Astrocyte (in vitro differentiated cells and primary cell): ENCODE measurements around the gene MPV17. TPM values are rescaled to one million over a fixed set of nuclear protein-coding genes. Genes with fewer than 3 reads are reported as not detected.

Experiments
- DNase-seq: peaks from one replicate; pipeline ENCODE4 v3.0.0-alpha.2; 2010; ENCODE audit warnings: low read depth
- FAIRE-seq: peaks from 2 replicates; lab custom pipeline; 2011; peaks lifted over from hg19 to GRCh38; lab: Jason Lieb, UNC
- H2AFZ ChIP-seq: 2 replicates; pipeline ENCODE4 v1.6.0; 2012; ENCODE audit warnings: low read depth, low read length, inconsistent platforms
- H3K27ac ChIP-seq: 2 replicates; pipeline ENCODE4 v1.5.1; 2011; ENCODE audit warnings: low read depth, low read length, inconsistent platforms
- H3K27me3 ChIP-seq: 2 replicates; pipeline ENCODE4 v1.6.0; 2011; ENCODE audit warnings: low read length, inconsistent platforms; ENCODE audit not compliant: insufficient read depth
- H3K36me3 ChIP-seq: 2 replicates; pipeline ENCODE4 v1.5.1; 2011; ENCODE audit warnings: low read length, inconsistent platforms; ENCODE audit not compliant: insufficient read depth
- H3K4me1 ChIP-seq: 2 replicates; pipeline ENCODE4 v1.5.1; 2011; ENCODE audit warnings: low read length, inconsistent platforms; ENCODE audit not compliant: insufficient read depth
- H3K4me2 ChIP-seq: 2 replicates; pipeline ENCODE4 v1.6.0; 2012; ENCODE audit warnings: low read length, inconsistent platforms
- H3K4me3 ChIP-seq: 2 replicates; pipeline ENCODE4 v1.5.1; 2011; ENCODE audit warnings: low read depth, mild to moderate bottlenecking, low read length, inconsistent platforms; ENCODE audit not compliant: insufficient read depth
- H3K79me2 ChIP-seq: 2 replicates; pipeline ENCODE4 v1.6.0; 2012; ENCODE audit warnings: mild to moderate bottlenecking, low read length, inconsistent platforms; ENCODE audit not compliant: insufficient read depth
- H3K9ac ChIP-seq: 2 replicates; pipeline ENCODE4 v1.6.0; 2012; ENCODE audit warnings: mild to moderate bottlenecking, low read length, inconsistent platforms
- H3K9me3 ChIP-seq: 2 replicates; pipeline ENCODE4 v1.5.1; 2012; ENCODE audit warnings: low read depth, mild to moderate bottlenecking, low read length, inconsistent platforms; ENCODE audit not compliant: insufficient read depth
- H4K20me1 ChIP-seq: 2 replicates; pipeline ENCODE4 v1.6.0; 2012; ENCODE audit warnings: low read length, inconsistent platforms; ENCODE audit not compliant: insufficient read depth
- H3K27ac Mint-ChIP-seq: one replicate; pipeline ENCODE4 v1.8.0; 2021; ENCODE audit warnings: mild to moderate bottlenecking, mixed read lengths; ENCODE audit not compliant: unreplicated experiment
- H3K27me3 Mint-ChIP-seq: one replicate; pipeline ENCODE4 v1.8.0; 2021; ENCODE audit warnings: low read depth, mixed read lengths; ENCODE audit not compliant: unreplicated experiment
- H3K36me3 Mint-ChIP-seq: one replicate; pipeline ENCODE4 v1.8.0; 2021; ENCODE audit warnings: low read depth, mixed read lengths; ENCODE audit not compliant: unreplicated experiment
- H3K4me1 Mint-ChIP-seq: one replicate; pipeline ENCODE4 v1.8.0; 2021; ENCODE audit warnings: low read depth, mixed read lengths; ENCODE audit not compliant: unreplicated experiment
- H3K4me3 Mint-ChIP-seq: one replicate; pipeline ENCODE4 v1.8.0; 2021; ENCODE audit warnings: mild to moderate bottlenecking, moderate library complexity, mixed read lengths; ENCODE audit not compliant: unreplicated experiment
- H3K9me3 Mint-ChIP-seq: one replicate; pipeline ENCODE4 v1.8.0; 2021; ENCODE audit warnings: mild to moderate bottlenecking, mixed read lengths; ENCODE audit not compliant: unreplicated experiment
- CTCF ChIP-seq: IDR thresholded peaks from 2 replicates; pipeline ENCODE4 v1.5.1; 2011; ENCODE audit warnings: low read depth, mild to moderate bottlenecking, inconsistent platforms, low read length, moderate library complexity; ENCODE audit not compliant: insufficient read depth
- EZH2 ChIP-seq: IDR thresholded peaks from 2 replicates; pipeline ENCODE4 v1.6.1; 2012; ENCODE audit warnings: mild to moderate bottlenecking, low read length, inconsistent platforms; ENCODE audit not compliant: insufficient read depth
- total RNA-seq: library from RNA; stranded (reverse); gene quantifications from 2 replicates; pipeline ENCODE4 v1.2.1, GENCODE V29; 2021

The MPV17 gene
- total RNA-seq, 1 donor from 2014 or later: 54.0 TPM

GRCh38 chr2:27281855-27282559 lies 40.9 kb downstream of the MPV17 start, which contains the start of gene TRIM54:
Gene TRIM54, plus strand, starts transcription at chr2:27282429. Its CDS starts 303 bp downstream, at chr2:27282732.
- H3K4me3 Mint-ChIP-seq: peak within 1 kb of the TSS; percentile 27
- Histone ChIP-seq H3K4me3 (no peak within 1 kb of the TSS), H3K27me3 (peaks cover 35% of the 10 kb centered on the region), H3K9me3 (no peaks in the 10 kb centered on the region), H4K20me1 (no peaks in the 10 kb centered on the region), H3K27ac (no peak within 1 kb of the TSS), H3K9ac (no peak within 1 kb of the TSS), H3K4me1 (peaks cover 9% of the 10 kb centered on the region), H3K36me3 (no peaks in the 10 kb centered on the region), H2AFZ (no peak within 1 kb of the TSS), H3K79me2 (no peaks in the 10 kb centered on the region), H3K4me2 (no peak within 1 kb of the TSS)
- H3K36me3 Mint-ChIP-seq: no peaks in the 10 kb centered on the region
- no peaks in the 10 kb centered on the region for H3K9me3 Mint-ChIP-seq
- DNase-seq (no peak), FAIRE-seq (no peak)
- no peak for TF ChIP-seq EZH2
- TF ChIP-seq CTCF: no peak
- H3K27ac Mint-ChIP-seq: no peak within 1 kb of the TSS
- peaks cover 19% of the 10 kb centered on the region for H3K4me1 Mint-ChIP-seq
- peaks cover 24% of the 10 kb centered on the region for H3K27me3 Mint-ChIP-seq

DNA sequence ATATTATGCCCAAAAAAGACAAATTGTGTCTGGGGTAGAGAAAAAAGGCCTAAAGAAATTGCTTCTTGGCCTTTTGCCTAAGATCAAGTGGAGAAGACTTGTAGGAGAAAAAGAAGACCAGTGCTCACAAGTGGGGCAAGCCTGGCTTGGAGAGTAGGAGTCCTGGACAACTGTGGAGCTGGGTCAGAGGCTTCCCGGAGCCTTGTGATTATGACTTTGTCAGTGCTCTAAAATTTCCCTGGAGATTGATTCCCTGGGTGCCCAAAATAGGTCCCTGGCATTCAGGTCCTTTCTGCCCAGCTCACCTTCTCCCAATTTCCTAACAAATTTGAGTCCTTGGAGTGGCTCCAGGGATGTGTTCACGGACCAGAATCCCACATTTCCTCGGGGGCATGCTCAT lies 41.5 kb downstream of the MPV17 start:
- H3K9me3 ChIP-seq: no peaks in the 10 kb centered on the region
- no peak overlapping the region for H2AFZ ChIP-seq
- DNase-seq (no peak), FAIRE-seq (no peak)
- no peak overlapping the region for H3K4me2 ChIP-seq
- no peaks in the 10 kb centered on the region for H3K36me3 Mint-ChIP-seq
- no peaks in the 10 kb centered on the region for H3K36me3 ChIP-seq
- H3K27ac Mint-ChIP-seq: no peak overlapping the region
- peaks cover 9% of the 10 kb centered on the region for H3K4me1 ChIP-seq
- no peaks in the 10 kb centered on the region for H3K9me3 Mint-ChIP-seq
- no peak overlapping the region for H3K27ac ChIP-seq
- peaks cover 32% of the 10 kb centered on the region for H3K27me3 ChIP-seq
- no peak overlapping the region for H3K4me3 ChIP-seq
- TF ChIP-seq EZH2 (no peak), CTCF (no peak)
- H3K79me2 ChIP-seq: no peaks in the 10 kb centered on the region
- H3K9ac ChIP-seq: no peak overlapping the region
- H3K4me3 Mint-ChIP-seq: no peak overlapping the region
- no peaks in the 10 kb centered on the region for H4K20me1 ChIP-seq
- H3K4me1 Mint-ChIP-seq: peaks cover 19% of the 10 kb centered on the region
- peaks cover 22% of the 10 kb centered on the region for H3K27me3 Mint-ChIP-seq

DNA sequence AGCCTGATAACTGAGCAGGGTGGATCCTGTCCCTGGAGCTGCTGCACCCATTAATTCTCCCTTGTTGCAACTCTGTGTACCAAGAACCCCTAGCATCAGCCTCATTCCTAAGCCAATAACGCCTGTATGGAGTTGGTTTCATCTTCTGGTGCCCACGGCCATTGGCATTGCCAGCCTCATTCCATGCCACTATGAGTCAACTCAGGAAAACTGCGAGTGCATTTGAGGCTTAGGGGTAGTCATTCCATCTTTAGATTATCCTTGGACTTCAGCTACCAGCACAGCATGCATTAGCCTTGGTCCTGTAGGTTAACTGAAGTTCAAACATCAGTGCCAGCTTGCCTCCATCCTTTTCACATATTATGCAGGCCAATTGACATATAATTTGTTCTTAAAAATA lies 42.1 kb downstream of the MPV17 start:
- no peak overlapping the region for H3K4me3 Mint-ChIP-seq
- H3K27ac Mint-ChIP-seq: no peak overlapping the region
- H3K4me2 ChIP-seq: no peak overlapping the region
- TF ChIP-seq CTCF: no peak
- no peak for TF ChIP-seq EZH2
- H4K20me1 ChIP-seq: no peaks in the 10 kb centered on the region
- DNase-seq (no peak), FAIRE-seq (no peak)
- peaks cover 19% of the 10 kb centered on the region for H3K4me1 Mint-ChIP-seq
- no peaks in the 10 kb centered on the region for H3K9me3 ChIP-seq
- H3K4me1 ChIP-seq: peaks cover 9% of the 10 kb centered on the region
- no peak overlapping the region for H3K27ac ChIP-seq
- no peak overlapping the region for H3K4me3 ChIP-seq
- H3K36me3 ChIP-seq: no peaks in the 10 kb centered on the region
- H2AFZ ChIP-seq: no peak overlapping the region
- H3K79me2 ChIP-seq: no peaks in the 10 kb centered on the region
- H3K9ac ChIP-seq: no peak overlapping the region
- H3K27me3 Mint-ChIP-seq: peaks cover 22% of the 10 kb centered on the region
- no peaks in the 10 kb centered on the region for H3K36me3 Mint-ChIP-seq
- peaks cover 29% of the 10 kb centered on the region for H3K27me3 ChIP-seq
- H3K9me3 Mint-ChIP-seq: no peaks in the 10 kb centered on the region
